K562 (cell line): ENCODE measurements around the gene TRIM31. TPM values are rescaled to one million over a fixed set of nuclear protein-coding genes. Genes with fewer than 3 reads are reported as not detected.

Experiments used
- CLOCK ChIP-seq: fragments of 250-450 bp; sonication (Bioruptor Pico); IDR thresholded peaks from 2 replicates; pipeline ENCODE4 v1.4.0; 2020; ENCODE audit warnings: mild to moderate bottlenecking, moderate library complexity, borderline replicate concordance
- DNMT1 ChIP-seq: fragments of 450-650 bp; IDR thresholded peaks from 2 replicates; pipeline ENCODE4 v1.6.1; 2016; ENCODE audit warnings: antibody characterized with exemption, mild to moderate bottlenecking
- E2F3 ChIP-seq: fragments of 250-450 bp; sonication (Bioruptor Pico); IDR thresholded peaks from 2 replicates; pipeline ENCODE4 v1.4.0; 2020; ENCODE audit warnings: mild to moderate bottlenecking
- GATA2 ChIP-seq: sonication (generic); formaldehyde crosslinking; IDR thresholded peaks from 2 replicates; pipeline ENCODE4 v1.4.0; 2020; ENCODE audit warnings: mild to moderate bottlenecking, missing genetic modification reagents
- GTF2A2 ChIP-seq: IDR thresholded peaks from 2 replicates; pipeline ENCODE4 v1.6.1; 2016; ENCODE audit warnings: mild to moderate bottlenecking, missing genetic modification characterization, missing compliant biosample characterization
- HNRNPH1 ChIP-seq: fragments of 200-400 bp; formaldehyde crosslinking; optimal IDR thresholded peaks from 2 replicates; pipeline ENCODE3; 2017; ENCODE audit warnings: low read depth, mild to moderate bottlenecking, low read length, moderate library complexity
- HOXB6 ChIP-seq: fragments of 250-450 bp; sonication (Bioruptor Pico); IDR thresholded peaks from 2 replicates; pipeline ENCODE4 v1.5.1; 2022; ENCODE audit warnings: mild to moderate bottlenecking, borderline replicate concordance
- KAT2B ChIP-seq: IDR thresholded peaks from one replicate; pipeline ENCODE4 v1.6.1; 2012; ENCODE audit warnings: low read depth, mild to moderate bottlenecking, control low read depth, inconsistent platforms, low read length, moderate library complexity
- MIER1 ChIP-seq: fragments of 450-650 bp; IDR thresholded peaks from 2 replicates; pipeline ENCODE4 v1.6.1; 2016; ENCODE audit warnings: antibody characterized with exemption, mild to moderate bottlenecking, low read depth
- NELFE ChIP-seq: IDR thresholded peaks from 2 replicates; pipeline ENCODE4 v1.6.1; 2011; ENCODE audit warnings: mild to moderate bottlenecking; ENCODE audit not compliant: insufficient read depth, insufficient read length
- PHB ChIP-seq: fragments of 250-450 bp; sonication (Bioruptor Pico); IDR thresholded peaks from 2 replicates; pipeline ENCODE4 v1.5.0; 2021
- PHF21A ChIP-seq: fragments of 450-650 bp; IDR thresholded peaks from 2 replicates; pipeline ENCODE4 v1.6.1; 2017; ENCODE audit warnings: low read depth, borderline replicate concordance
- SNAPC5 ChIP-seq: fragments of 250-450 bp; sonication (Bioruptor Pico); IDR thresholded peaks from 2 replicates; pipeline ENCODE4 v1.8.0; 2021; ENCODE audit warnings: moderate library complexity, mild to moderate bottlenecking, inconsistent platforms
- TARDBP ChIP-seq: fragments of 450-650 bp; IDR thresholded peaks from 2 replicates; pipeline ENCODE4 v1.6.1; 2016
- ZNF644 ChIP-seq: fragments of 200-800 bp; sonication (Bioruptor generic); IDR thresholded peaks from 2 replicates; pipeline ENCODE4 v1.6.1; 2016; ENCODE audit warnings: low read depth, missing genetic modification characterization, missing compliant biosample characterization
- ZNF766 ChIP-seq: fragments of 200-800 bp; sonication (Bioruptor generic); conservative IDR thresholded peaks from 2 replicates; pipeline ENCODE4 v1.6.1; 2016; ENCODE audit warnings: missing genetic modification characterization, missing compliant biosample characterization
- polyA plus RNA-seq, 8 experiments: library from polyadenylated mRNA; depleted of rRNA in 4 of 8; stranded (reverse) in 5 of 8; unstranded in 3 of 8; fragments of >200 nt; fragmentation: Nextera tagmentation in 2 of 8; fragmentation: Illumina TruSeq in 1 of 8; extraction: Ambion mirVana in 2 of 8; extraction: Trizol in 1 of 8; gene quantifications; 2 replicates each; pipeline versions ENCODE4 v1.2.1 to v1.2.3, GENCODE V29; 2011 to 2014; ENCODE audit warnings: inconsistent platforms in 1 of 8, missing spikeins in 1 of 8
- total RNA-seq, 7 experiments: library from RNA; depleted of rRNA in 6 of 7; stranded (reverse); fragments of >200 nt in 6 of 7; fragmentation: Illumina TruSeq in 2 of 7; extraction: Trizol in 2 of 7; gene quantifications; 2 replicates each; pipeline versions ENCODE4 v1.2.1 to v1.2.3, GENCODE V29; 2011 to 2021; ENCODE audit warnings: low replicate concordance in 1 of 7
- TF ChIP-seq, protein P1 (sequence below), 2 experiments: fragments of 200-800 bp in 1 of 2; sonication (Bioruptor generic) in 1 of 2; sonication (generic) in 1 of 2; formaldehyde crosslinking in 1 of 2; IDR thresholded peaks in 1 of 2; conservative IDR thresholded peaks in 1 of 2; 2 replicates each; pipeline versions ENCODE4 v1.5.0 to v1.6.1; 2016 to 2020; ENCODE audit warnings: missing compliant biosample characterization in 1 of 2, missing genetic modification characterization in 1 of 2, missing genetic modification reagents in 1 of 2
- TF ChIP-seq, protein P2 (sequence below): fragments of 450-650 bp; IDR thresholded peaks from 2 replicates; pipeline ENCODE4 v1.6.1; 2018; ENCODE audit warnings: mild to moderate bottlenecking, low read depth; ENCODE audit not compliant: partially characterized antibody
- TF ChIP-seq, protein P3 (sequence below): fragments of 450-650 bp; IDR thresholded peaks from 2 replicates; pipeline ENCODE4 v1.7.0; 2016; ENCODE audit warnings: borderline replicate concordance

The TRIM31 gene
- total and polyA plus RNA-seq, 9 of the 15 experiments (the other 6 are each of a cell fraction or from before 2014, with no cell fraction given), result not detected

DNA sequence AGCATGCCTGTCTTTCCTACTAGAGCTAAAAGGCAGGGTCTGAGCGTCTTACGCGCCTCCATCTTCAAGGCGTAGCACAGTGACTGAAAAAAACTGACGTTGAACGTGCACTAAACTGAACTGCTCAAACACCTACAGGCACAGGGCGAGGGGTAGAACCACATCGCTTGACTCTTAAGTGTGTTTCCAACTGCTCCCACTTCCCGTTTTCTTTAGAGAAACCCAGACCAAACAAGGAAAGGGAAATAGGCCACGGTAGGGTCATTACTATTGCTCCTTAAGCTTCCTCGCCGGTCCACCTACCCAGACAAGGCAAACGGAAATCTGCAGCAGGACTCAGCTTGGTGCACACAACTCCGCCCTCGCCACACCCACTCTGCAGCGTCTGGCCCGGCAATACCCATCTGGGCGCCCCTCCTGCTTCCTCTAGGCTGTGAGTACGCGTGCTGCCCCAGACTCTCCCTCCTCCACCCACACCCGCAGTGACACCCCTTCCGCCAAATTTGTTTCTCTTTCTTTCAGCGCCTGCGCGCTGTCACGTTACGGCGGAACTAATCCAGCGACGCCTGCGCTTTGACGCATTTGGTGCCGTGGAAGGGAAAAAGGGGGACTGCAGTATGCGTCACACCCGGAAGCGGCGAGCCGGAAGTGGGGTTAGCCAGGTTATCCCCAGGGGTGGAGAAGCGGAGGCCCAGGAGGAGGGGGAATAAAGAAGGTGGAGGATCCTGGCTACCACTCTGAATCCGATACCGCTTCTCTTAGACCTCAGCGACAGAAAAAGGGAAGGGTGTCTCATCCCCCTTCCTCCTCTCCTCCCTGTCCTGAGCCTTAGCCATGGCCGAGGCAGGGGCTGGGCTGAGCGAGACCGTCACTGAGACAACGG, 46.1 kb downstream of the TRIM31 start, which contains the start of gene PPP1R11 (continued):
- TF ChIP-seq, protein P1, sequence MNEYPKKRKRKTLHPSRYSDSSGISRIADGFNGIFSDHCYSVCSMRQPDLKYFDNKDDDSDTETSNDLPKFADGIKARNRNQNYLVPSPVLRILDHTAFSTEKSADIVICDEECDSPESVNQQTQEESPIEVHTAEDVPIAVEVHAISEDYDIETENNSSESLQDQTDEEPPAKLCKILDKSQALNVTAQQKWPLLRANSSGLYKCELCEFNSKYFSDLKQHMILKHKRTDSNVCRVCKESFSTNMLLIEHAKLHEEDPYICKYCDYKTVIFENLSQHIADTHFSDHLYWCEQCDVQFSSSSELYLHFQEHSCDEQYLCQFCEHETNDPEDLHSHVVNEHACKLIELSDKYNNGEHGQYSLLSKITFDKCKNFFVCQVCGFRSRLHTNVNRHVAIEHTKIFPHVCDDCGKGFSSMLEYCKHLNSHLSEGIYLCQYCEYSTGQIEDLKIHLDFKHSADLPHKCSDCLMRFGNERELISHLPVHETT (CRISPR knock-in tag; conservative IDR thresholded peaks at IDR 0.05 in 1 of 2, IDR thresholded peaks at IDR 0.05 in 1 of 2), result peak in 1 of 2 experiments; percentile 57; a peak in 2 of 4 replicates
- TF ChIP-seq MIER1, result peak; percentile 76
- TF ChIP-seq PHB, result no peak
- peak; percentile 63 for TF ChIP-seq ZNF766
- no peak for TF ChIP-seq SNAPC5 (CRISPR knock-in tag)
- TF ChIP-seq NELFE, result no peak
- 0 out of 2 replicates have a peak, but pooled peaks have one; percentile 10 for TF ChIP-seq TARDBP
- no peak for TF ChIP-seq PHF21A
- no peak for TF ChIP-seq GATA2 (CRISPR knock-in tag)
- TF ChIP-seq E2F3 (CRISPR knock-in tag), result peak; percentile 48; the same call in 1 of the 2 replicates
- no peak for TF ChIP-seq KAT2B
- TF ChIP-seq, protein P2, sequence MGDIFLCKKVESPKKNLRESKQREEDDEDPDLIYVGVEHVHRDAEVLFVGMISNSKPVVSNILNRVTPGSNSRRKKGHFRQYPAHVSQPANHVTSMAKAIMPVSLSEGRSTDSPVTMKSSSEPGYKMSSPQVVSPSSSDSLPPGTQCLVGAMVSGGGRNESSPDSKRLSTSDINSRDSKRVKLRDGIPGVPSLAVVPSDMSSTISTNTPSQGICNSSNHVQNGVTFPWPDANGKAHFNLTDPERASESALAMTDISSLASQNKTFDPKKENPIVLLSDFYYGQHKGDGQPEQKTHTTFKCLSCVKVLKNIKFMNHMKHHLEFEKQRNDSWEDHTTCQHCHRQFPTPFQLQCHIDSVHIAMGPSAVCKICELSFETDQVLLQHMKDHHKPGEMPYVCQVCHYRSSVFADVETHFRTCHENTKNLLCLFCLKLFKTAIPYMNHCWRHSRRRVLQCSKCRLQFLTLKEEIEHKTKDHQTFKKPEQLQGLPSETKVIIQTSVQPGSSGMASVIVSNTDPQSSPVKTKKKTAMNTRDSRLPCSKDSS, result no peak
- TF ChIP-seq GTF2A2 (tag), result no peak
- 0 out of 2 replicates have a peak, but pooled peaks have one; percentile 67 for TF ChIP-seq DNMT1
- TF ChIP-seq, protein P3, sequence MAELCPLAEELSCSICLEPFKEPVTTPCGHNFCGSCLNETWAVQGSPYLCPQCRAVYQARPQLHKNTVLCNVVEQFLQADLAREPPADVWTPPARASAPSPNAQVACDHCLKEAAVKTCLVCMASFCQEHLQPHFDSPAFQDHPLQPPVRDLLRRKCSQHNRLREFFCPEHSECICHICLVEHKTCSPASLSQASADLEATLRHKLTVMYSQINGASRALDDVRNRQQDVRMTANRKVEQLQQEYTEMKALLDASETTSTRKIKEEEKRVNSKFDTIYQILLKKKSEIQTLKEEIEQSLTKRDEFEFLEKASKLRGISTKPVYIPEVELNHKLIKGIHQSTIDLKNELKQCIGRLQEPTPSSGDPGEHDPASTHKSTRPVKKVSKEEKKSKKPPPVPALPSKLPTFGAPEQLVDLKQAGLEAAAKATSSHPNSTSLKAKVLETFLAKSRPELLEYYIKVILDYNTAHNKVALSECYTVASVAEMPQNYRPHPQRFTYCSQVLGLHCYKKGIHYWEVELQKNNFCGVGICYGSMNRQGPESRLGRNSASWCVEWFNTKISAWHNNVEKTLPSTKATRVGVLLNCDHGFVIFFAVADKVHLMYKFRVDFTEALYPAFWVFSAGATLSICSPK, result 0 out of 2 replicates have a peak, but pooled peaks have one; percentile 10
- no peak for TF ChIP-seq HNRNPH1
- peak; percentile 26; the same call in 1 of the 2 replicates for TF ChIP-seq ZNF644 (tag)
- TF ChIP-seq CLOCK (CRISPR knock-in tag), result no peak
- TF ChIP-seq HOXB6, result no peak
